Right lobe of liver (tissue), 6 donors: Measurements from ENCODE around the gene APAF1. TPM values are rescaled to one million over a fixed set of nuclear protein-coding genes. Genes with fewer than 3 reads are reported as not detected.

ENCODE experiments used
- ATAC-seq, 4 donors: fragments of 200-7000 bp; cut with Tn5 transposase; one replicate each; pipeline ENCODE4 v1.9.1; 2020; ENCODE audit warnings: mild to moderate bottlenecking in 4 of 4, moderate library complexity in 4 of 4
- DNase-seq, 3 donors: peaks; one replicate each; pipeline ENCODE4 v3.0.0-alpha.2; 2020
- H3K27ac ChIP-seq, 3 donors: fragments of 200-600 bp; one replicate each; pipeline ENCODE4 v1.8.0; 2022
- H3K27me3 ChIP-seq, 2 donors: fragments of 200-600 bp; one replicate each; pipeline ENCODE4 v1.8.0; 2022
- H3K36me3 ChIP-seq, 4 donors: fragments of 200-600 bp; sonication (generic) in 1 of 4; one replicate each; pipeline versions ENCODE4 v1.5.1 to v1.8.0; 2017 to 2022; ENCODE audit warnings: control low read depth in 1 of 4
- H3K4me1 ChIP-seq, 4 donors: fragments of 200-600 bp; sonication (generic) in 1 of 4; one replicate each; pipeline versions ENCODE4 v1.5.1 to v1.8.0; 2017 to 2022; ENCODE audit warnings: control low read depth in 1 of 4
- H3K4me3 ChIP-seq, 3 donors: fragments of 200-600 bp; one replicate each; pipeline ENCODE4 v1.8.0; 2022
- H3K9me3 ChIP-seq, 4 donors: fragments of 200-600 bp; sonication (generic) in 1 of 4; one replicate each; pipeline versions ENCODE4 v1.5.1 to v1.8.0; 2017 to 2022; ENCODE audit warnings: control low read depth in 1 of 4
- POLR2A ChIP-seq: fragments of 450-650 bp; IDR thresholded peaks from one replicate; pipeline ENCODE4 v1.6.1; 2017; ENCODE audit warnings: antibody characterized with exemption, mild to moderate bottlenecking
- WGBS: methylation state at CpG from one replicate; pipeline ENCODE4 v1.1.6; 2018; ENCODE audit warnings: low coverage, low lambda C conversion rate; ENCODE audit not compliant: insufficient coverage; ENCODE audit errors: missing lambda C conversion rate; 5-methylcytosine and 5-hydroxymethylcytosine counted together
- intact Hi-C, 2 donors: fragments of 100-400 bp; cut with DNase I; formaldehyde crosslinking; loops; one replicate each; pipeline versions ENCODE4 v1.11.2 to v1.14.1; 2022
- total RNA-seq, 6 experiments: library from RNA; depleted of rRNA in 2 of 6; stranded (reverse); fragments of >200 nt in 2 of 6; fragmentation: NEBNext Ultra II Directional in 3 of 6; extraction: Animal tissue kit (Norgen Biotek cat#: 25700) in 3 of 6; gene quantifications; one replicate each; pipeline versions ENCODE4 v1.1.0 to v1.2.4, GENCODE V29; 2016 to 2023
- TF ChIP-seq, protein P1 (sequence below), 4 donors: fragments of 200-600 bp in 3 of 4; fragments of 450-650 bp in 1 of 4; IDR thresholded peaks; one replicate each; pipeline versions ENCODE4 v1.5.1 to v1.8.0; 2016 to 2022; ENCODE audit warnings: antibody characterized with exemption in 4 of 4, mild to moderate bottlenecking in 2 of 4
- donor health status: DM: no; HTN: yes; CAD: no.
- donor health status: DM: no; HTN: no; CAD: no.
- donor health status: DM: no; HTN: no; CAD: no.
- donor health status: DM: no; HTN: yes; CAD: no.
- donor health status: DM: no; HTN: yes; CAD: no.

APAF1 gene
- total RNA-seq, 6 experiments from 2014 or later = 4.5 to 12.3 (median 7.1) TPM

DNA sequence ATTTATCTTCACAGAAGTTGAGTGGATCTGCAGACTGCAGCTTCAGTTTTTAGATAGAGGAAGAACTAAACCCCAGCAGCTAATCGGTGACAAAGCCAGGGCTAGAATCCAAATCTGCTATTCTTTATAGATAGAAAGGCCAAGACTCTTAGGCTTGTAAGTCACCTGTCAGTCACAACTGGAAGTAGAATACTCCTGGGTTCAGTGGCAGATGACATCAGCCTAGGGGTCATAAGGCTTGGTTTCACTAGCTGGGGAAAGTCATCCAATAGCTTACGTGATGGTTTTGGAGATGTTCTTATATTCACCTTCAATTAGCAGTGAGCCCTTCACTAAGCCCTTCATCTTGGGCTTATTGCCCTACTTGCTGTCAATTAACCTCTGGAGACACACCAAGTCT, 93.4 kb downstream of the APAF1 start:
- Histone ChIP-seq H3K9me3 (no peaks in the 10 kb centered on the region), H3K27ac (no peak overlapping the region), H3K27me3 (no peaks in the 10 kb centered on the region), H3K4me1 (peaks cover 0 to 9% (median 0%) of the 10 kb centered on the region in 4 donors), H3K4me3 (no peak overlapping the region), H3K36me3 (no peaks in the 10 kb centered on the region)
- no peak for TF ChIP-seq POLR2A
- TF ChIP-seq, protein P1, sequence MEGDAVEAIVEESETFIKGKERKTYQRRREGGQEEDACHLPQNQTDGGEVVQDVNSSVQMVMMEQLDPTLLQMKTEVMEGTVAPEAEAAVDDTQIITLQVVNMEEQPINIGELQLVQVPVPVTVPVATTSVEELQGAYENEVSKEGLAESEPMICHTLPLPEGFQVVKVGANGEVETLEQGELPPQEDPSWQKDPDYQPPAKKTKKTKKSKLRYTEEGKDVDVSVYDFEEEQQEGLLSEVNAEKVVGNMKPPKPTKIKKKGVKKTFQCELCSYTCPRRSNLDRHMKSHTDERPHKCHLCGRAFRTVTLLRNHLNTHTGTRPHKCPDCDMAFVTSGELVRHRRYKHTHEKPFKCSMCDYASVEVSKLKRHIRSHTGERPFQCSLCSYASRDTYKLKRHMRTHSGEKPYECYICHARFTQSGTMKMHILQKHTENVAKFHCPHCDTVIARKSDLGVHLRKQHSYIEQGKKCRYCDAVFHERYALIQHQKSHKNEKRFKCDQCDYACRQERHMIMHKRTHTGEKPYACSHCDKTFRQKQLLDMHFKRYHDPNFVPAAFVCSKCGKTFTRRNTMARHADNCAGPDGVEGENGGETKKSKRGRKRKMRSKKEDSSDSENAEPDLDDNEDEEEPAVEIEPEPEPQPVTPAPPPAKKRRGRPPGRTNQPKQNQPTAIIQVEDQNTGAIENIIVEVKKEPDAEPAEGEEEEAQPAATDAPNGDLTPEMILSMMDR (IDR thresholded peaks at IDR 0.05) = no peak
- intact Hi-C loops = no loop called here
- ATAC-seq (no peak), DNase-seq (no peak)
- whole genome bisulfite sequencing = 100% methylated on average over 1 of the region's 2 CpGs

DNA sequence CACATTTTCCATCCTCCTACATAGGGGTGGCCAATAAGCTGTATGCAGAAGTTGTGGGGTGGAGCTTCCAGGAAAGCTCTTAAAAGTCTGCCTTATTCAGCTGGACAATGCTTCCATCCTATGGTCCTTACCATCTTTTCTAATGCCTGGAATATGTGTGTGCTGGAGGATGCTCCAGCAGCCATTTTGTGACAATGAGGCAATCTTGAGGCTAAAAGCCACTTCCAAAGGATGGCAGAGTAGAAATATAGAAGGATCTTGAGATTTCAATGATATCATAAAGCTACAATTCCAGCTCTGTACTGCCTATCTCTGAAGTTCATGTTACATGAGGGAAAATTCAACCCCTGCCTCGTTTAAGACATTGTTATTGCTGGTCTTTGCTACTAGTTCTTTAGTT, 95.7 kb downstream of the APAF1 start:
- 42% methylated on average over 1 of the region's 1 CpG for WGBS
- H3K9me3 ChIP-seq = no peaks in the 10 kb centered on the region
- intact Hi-C loops = no loop called here
- DNase-seq = no peak
- no peaks in the 10 kb centered on the region for H3K36me3 ChIP-seq
- ATAC-seq = no peak
- no peak overlapping the region for H3K27ac ChIP-seq
- no peak overlapping the region for H3K4me3 ChIP-seq
- no peaks in the 10 kb centered on the region for H3K27me3 ChIP-seq
- H3K4me1 ChIP-seq = peaks cover 0 to 15% (median 0%) of the 10 kb centered on the region in 4 donors
- TF ChIP-seq POLR2A = no peak
- TF ChIP-seq, protein P1 (IDR thresholded peaks at IDR 0.05) = no peak

DNA sequence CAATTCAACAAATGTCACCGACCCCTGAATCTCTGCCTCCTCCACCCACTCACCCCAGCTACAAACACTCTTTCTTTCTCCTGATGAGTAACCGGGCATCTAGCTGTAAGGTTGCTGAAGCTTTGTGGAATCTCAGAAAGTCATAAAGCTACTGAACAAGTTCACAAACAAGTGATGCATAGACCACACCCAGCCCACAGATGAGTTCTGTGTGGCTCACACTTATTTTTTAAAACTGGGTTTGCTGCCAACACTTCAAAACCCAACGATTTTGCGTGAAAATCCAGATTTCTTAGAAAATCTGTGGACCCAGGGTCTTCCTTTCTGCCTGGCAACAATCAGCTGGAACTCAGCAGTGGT, 96.1 kb downstream of the APAF1 start:
- no peak for ATAC-seq
- 76% methylated on average over 4 of the region's 4 CpGs for WGBS
- Histone ChIP-seq H3K9me3 (no peaks in the 10 kb centered on the region), H3K36me3 (no peaks in the 10 kb centered on the region), H3K27me3 (no peaks in the 10 kb centered on the region), H3K27ac (no peak overlapping the region), H3K4me3 (no peak overlapping the region), H3K4me1 (peaks cover 0 to 15% (median 0%) of the 10 kb centered on the region in 4 donors)
- no peak for TF ChIP-seq POLR2A
- TF ChIP-seq, protein P1 (IDR thresholded peaks at IDR 0.05) = no peak
- no peak for DNase-seq
- intact Hi-C loops = no loop called here

DNA sequence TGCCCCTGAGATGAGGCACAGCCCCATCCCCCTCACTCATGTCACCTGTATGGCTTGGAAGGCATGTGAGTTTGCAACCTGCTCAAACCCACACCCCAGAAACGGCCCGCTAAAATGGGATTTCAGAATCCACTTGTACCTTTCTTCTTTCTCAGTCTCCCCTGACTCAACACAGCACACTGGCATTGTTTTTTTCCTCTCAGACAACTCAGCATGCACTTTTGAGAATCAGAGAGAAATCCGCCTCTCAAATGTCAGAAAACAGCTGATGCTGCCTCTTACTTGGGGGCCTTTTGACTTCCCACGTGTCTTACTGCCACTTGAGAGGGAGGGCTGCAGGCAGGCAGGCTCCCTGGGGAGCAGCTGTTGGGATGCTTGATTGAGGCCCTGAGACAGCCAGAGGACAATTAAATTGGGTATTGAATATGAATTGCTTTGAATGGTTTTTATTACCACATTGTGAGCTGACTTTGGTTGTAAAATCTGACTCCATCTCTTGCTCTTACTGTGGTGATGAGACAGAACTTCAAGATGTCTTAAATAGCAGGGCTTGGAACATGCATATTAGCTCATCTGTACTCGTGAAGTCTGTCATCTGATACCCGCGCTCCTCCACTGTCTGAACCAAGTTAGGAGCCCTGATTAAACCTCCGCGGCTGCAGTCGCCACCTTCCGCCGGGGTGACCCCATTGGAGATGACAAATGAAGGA, 96.6 kb downstream of the APAF1 start:
- no peaks in the 10 kb centered on the region for H3K27me3 ChIP-seq
- intact Hi-C loops = no loop called here
- no peak for DNase-seq
- H3K9me3 ChIP-seq = no peaks in the 10 kb centered on the region
- H3K27ac ChIP-seq = no peak overlapping the region
- H3K36me3 ChIP-seq = no peaks in the 10 kb centered on the region
- whole genome bisulfite sequencing = 54% methylated on average over 11 of the region's 12 CpGs
- no peak for ATAC-seq
- TF ChIP-seq, protein P1 (IDR thresholded peaks at IDR 0.05) = no peak
- no peak for TF ChIP-seq POLR2A
- H3K4me3 ChIP-seq = no peak overlapping the region
- peaks cover 0 to 12% (median 0%) of the 10 kb centered on the region in 4 donors for H3K4me1 ChIP-seq
